Heart left ventricle (tissue), 16 donors: ENCODE results near the gene NOM1. TPM values are rescaled to one million over a fixed set of nuclear protein-coding genes. Genes with fewer than 3 reads are reported as not detected.

Experiments
- ATAC-seq, 4 donors: fragments of 200-7000 bp; cut with Tn5 transposase; one replicate each; pipeline ENCODE4 v1.9.1; 2020 to 2022; ENCODE audit warnings: moderate library complexity in 4 of 4, mild to moderate bottlenecking in 3 of 4, moderate number of reproducible peaks in 1 of 4
- DNase-seq, 5 donors: peaks; one replicate each; pipeline ENCODE4 v3.0.0-alpha.2; 2020
- H3K27ac ChIP-seq, 12 donors: fragments of 200-600 bp; sonication (generic) in 4 of 12; one replicate each; pipeline versions ENCODE4 v1.5.0 to v1.8.0; 2016 to 2022; ENCODE audit warnings: mild to moderate bottlenecking in 2 of 12
- H3K27me3 ChIP-seq, 9 donors: fragments of 200-600 bp; sonication (generic) in 2 of 9; one replicate each; pipeline versions ENCODE4 v1.5.1 to v1.8.0; 2016 to 2022; ENCODE audit warnings: mild to moderate bottlenecking in 3 of 9
- H3K36me3 ChIP-seq, 9 donors: fragments of 200-600 bp; sonication (generic) in 2 of 9; one replicate each; pipeline versions ENCODE4 v1.5.0 to v1.8.0; 2018 to 2022; ENCODE audit warnings: mild to moderate bottlenecking in 2 of 9
- H3K4me1 ChIP-seq, 12 donors: fragments of 200-600 bp; sonication (generic) in 4 of 12; one replicate each; pipeline versions ENCODE4 v1.5.0 to v1.8.0; 2016 to 2022; ENCODE audit warnings: mild to moderate bottlenecking in 3 of 12
- H3K4me3 ChIP-seq, 12 donors: fragments of 200-600 bp; sonication (generic) in 4 of 12; one replicate each; pipeline versions ENCODE4 v1.5.0 to v1.8.0; 2017 to 2022; ENCODE audit warnings: mild to moderate bottlenecking in 9 of 12, moderate library complexity in 4 of 12
- H3K9me3 ChIP-seq, 12 donors: fragments of 200-600 bp; sonication (generic) in 4 of 12; one replicate each; pipeline versions ENCODE4 v1.5.0 to v1.8.0; 2016 to 2022; ENCODE audit warnings: mild to moderate bottlenecking in 1 of 12
- POLR2A ChIP-seq, 2 donors: fragments of 450-650 bp; IDR thresholded peaks; one replicate each; pipeline ENCODE4 v1.6.1; 2017; ENCODE audit warnings: antibody characterized with exemption in 2 of 2, mild to moderate bottlenecking in 2 of 2, moderate library complexity in 2 of 2
- WGBS, 4 donors: extraction: QIAGEN DNeasy Blood & Tissue Kit in 2 of 4; methylation state at CpG; one replicate each; pipeline versions ENCODE4 v1.1.5 to v1.1.7; 2013 to 2018; 5-methylcytosine and 5-hydroxymethylcytosine counted together
- intact Hi-C, 10 donors: fragments of 100-400 bp; cut with DNase I; formaldehyde crosslinking; loops; one replicate each; pipeline versions ENCODE4 v1.11.1 to v1.14.2; 2022
- polyA plus RNA-seq, 2 donors: library from polyadenylated mRNA; stranded (reverse); fragments of 200-250 nt; gene quantifications; one replicate each; pipeline ENCODE4 v1.2.3, GENCODE V29; 2013
- total RNA-seq, 9 donors: library from RNA; depleted of rRNA in 2 of 9; stranded (reverse); fragments of >200 nt in 2 of 9; fragmentation: NEBNext Ultra II Directional in 3 of 9; extraction: Animal tissue kit (Norgen Biotek cat#: 25700) in 3 of 9; gene quantifications; one replicate each; pipeline versions ENCODE4 v1.1.0 to v1.2.4, GENCODE V29; 2016 to 2023
- TF ChIP-seq, protein P1 (sequence below), 12 donors: fragments of 200-600 bp; sonication (generic) in 4 of 12; IDR thresholded peaks; one replicate each; pipeline versions ENCODE4 v1.5.0 to v1.8.0; 2018 to 2022; ENCODE audit warnings: antibody characterized with exemption in 12 of 12, mild to moderate bottlenecking in 5 of 12
- donor health status: ischemic (EF 13 %, LVEDD 7.1; RV severe dilation, severe dysfunction).
- donor health status: healthy with polysubstance abuse.
- donor health status: DM: no; HTN: yes; CAD: no.
- donor health status: DM: no; HTN: no; CAD: no.
- donor health status: ischemic (EF 25% LVEDD 6.9; RV normal size, moderate dysfunction).
- donor health status: ischemic (EF 25% LVEDD 5.7; RV mildly dilated, moderate dysfunction).
- donor health status: healthy.
- donor health status: DM: yes; HTN: yes; CAD: no.
- donor health status: ischemic (EF 35%, LVEDD 5.7; RV mildly dilated, moderate dysfunction).
- donor health status: nonischemic (EF 11% LVEDD 7.7; RV severe dilation, severe dysfunction).
- donor health status: DM: yes; HTN: yes; CAD: no.
- donor health status: PGD.
- donor health status: ischemic (EF 29% LVEDD 5.4; RV normal size, mild dysfunction).
- donor health status: nonischemic (EF 23%, LVEDD 6.1; RV moderate dilation, normal function).

The NOM1 gene
- total and polyA plus RNA-seq, 11 donors: 6.0 to 12.2 (median 9.1) TPM

DNA sequence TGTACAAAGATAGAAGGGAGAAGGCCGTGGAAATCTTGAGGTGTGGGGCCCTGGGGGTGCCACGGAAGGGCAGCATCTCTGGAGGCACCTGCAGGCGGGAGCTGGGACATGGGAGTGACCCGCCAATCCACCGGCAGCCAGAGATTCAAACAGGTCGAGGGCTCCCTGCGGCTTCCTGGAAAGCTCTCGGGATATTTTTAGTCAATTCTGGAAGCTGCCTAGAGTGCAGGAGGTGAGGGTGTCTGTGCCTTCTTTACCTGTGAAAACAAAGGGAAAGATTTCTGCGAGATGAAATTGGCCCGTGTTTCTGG lies 44.4 kb downstream of the NOM1 start:
- WGBS, 4 donors: 49 to 58% (median 52%) methylated on average over 10 of the region's 10 CpGs
- no peak overlapping the region for H3K4me3 ChIP-seq
- no peak for ATAC-seq
- peaks cover 0 to 9% (median 0%) of the 10 kb centered on the region in 12 donors for H3K9me3 ChIP-seq
- peaks cover 0 to 6% (median 0%) of the 10 kb centered on the region in 12 donors for H3K4me1 ChIP-seq
- H3K27ac ChIP-seq: no peak overlapping the region
- no peak for TF ChIP-seq POLR2A (IDR thresholded peaks at IDR 0.05)
- TF ChIP-seq, protein P1, sequence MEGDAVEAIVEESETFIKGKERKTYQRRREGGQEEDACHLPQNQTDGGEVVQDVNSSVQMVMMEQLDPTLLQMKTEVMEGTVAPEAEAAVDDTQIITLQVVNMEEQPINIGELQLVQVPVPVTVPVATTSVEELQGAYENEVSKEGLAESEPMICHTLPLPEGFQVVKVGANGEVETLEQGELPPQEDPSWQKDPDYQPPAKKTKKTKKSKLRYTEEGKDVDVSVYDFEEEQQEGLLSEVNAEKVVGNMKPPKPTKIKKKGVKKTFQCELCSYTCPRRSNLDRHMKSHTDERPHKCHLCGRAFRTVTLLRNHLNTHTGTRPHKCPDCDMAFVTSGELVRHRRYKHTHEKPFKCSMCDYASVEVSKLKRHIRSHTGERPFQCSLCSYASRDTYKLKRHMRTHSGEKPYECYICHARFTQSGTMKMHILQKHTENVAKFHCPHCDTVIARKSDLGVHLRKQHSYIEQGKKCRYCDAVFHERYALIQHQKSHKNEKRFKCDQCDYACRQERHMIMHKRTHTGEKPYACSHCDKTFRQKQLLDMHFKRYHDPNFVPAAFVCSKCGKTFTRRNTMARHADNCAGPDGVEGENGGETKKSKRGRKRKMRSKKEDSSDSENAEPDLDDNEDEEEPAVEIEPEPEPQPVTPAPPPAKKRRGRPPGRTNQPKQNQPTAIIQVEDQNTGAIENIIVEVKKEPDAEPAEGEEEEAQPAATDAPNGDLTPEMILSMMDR (IDR thresholded peaks at IDR 0.05): no peak
- no peak for DNase-seq
- no peaks in the 10 kb centered on the region for H3K36me3 ChIP-seq
- peaks cover 5 to 89% (median 37%) of the 10 kb centered on the region in 9 donors for H3K27me3 ChIP-seq
- intact Hi-C loops: no loop called here

DNA sequence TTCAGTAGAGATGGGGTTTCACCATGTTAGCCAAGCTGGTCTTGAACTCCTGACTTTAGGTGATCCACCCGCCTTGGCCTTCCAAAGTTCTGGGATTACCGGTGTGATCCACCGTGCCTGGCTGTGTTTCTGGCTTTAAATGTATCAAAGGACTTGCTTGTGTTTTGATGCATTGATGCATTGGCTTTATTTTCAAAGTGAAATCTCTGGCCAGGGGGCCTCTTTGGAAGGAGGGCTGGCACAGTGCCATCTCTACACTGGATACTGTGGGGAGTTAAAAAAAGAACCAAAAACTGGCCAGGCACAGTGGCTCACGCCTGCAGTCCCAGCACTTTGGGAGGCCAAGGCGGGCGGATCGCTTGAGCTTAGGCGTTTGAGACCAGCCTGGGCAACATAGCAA lies 44.9 kb downstream of the NOM1 start:
- no peak overlapping the region for H3K4me3 ChIP-seq
- TF ChIP-seq POLR2A (IDR thresholded peaks at IDR 0.05): no peak
- TF ChIP-seq, protein P1 (IDR thresholded peaks at IDR 0.05): no peak
- H3K4me1 ChIP-seq: peaks cover 0 to 7% (median 0%) of the 10 kb centered on the region in 12 donors
- H3K27ac ChIP-seq: no peak overlapping the region
- no peak for ATAC-seq
- peaks cover 8 to 93% (median 42%) of the 10 kb centered on the region in 9 donors for H3K27me3 ChIP-seq
- H3K9me3 ChIP-seq: peaks cover 0 to 9% (median 0%) of the 10 kb centered on the region in 12 donors
- no peak for DNase-seq
- no peaks in the 10 kb centered on the region for H3K36me3 ChIP-seq
- WGBS, 4 donors: 83 to 87% (median 85%) methylated on average over 8 of the region's 8 CpGs
- intact Hi-C loops: no loop called here

DNA sequence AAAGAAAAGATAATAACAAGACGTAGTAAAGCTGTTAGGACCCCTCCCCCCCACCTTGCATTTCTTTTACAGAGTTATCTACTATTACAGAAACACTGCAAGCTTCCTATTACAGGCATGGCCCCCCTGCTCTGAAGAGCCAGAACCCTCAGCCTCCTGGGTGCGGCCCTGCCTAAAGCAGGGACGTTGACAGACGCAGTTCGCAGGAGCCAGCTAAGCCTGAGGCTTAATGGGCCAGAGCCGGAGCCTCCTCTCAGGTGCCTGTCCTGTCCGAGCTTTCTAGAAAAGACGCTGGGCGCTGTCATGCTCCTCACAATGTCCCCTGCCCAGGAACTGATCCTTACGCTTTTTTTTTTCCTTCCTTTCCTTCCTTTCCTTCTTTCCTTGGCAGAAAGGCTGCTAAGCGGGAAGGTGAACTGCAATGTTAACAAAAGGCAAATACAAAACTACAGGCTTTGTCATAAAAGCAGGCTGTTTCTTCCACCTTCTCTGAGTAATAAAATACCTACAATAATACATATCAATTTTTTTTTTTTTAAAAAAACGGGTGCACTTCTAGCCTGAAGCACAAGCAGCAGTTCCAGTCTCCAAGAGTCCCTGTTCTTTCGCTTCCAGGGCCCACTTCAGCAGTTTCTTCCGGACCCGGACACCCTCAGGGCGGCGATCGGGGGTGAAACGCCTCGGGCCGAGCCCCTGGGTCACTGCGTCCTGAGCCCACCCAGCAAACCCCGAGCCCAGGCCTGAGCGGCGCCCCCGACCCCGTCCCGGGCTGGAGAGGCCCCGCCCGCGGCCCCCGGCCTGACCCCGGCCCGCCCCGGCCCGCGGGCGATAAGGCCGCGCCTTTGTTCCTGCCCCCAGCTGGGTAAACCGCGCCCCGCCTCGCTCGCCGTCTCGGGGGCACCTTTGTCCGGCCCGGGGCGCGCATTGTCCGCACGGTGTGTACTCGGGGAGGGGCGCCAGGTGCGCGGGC lies 49.8 kb downstream of the NOM1 start:
- H3K4me1 ChIP-seq: peaks cover 0 to 38% (median 21%) of the 10 kb centered on the region in 12 donors
- H3K4me3 ChIP-seq: peak overlapping the region; percentile 16 to 55 (median 42)
- no peaks in the 10 kb centered on the region for H3K36me3 ChIP-seq
- 10 to 24% (median 16%) methylated on average over 34 to 57 of the region's 57 CpGs for WGBS, 4 donors
- TF ChIP-seq POLR2A (IDR thresholded peaks at IDR 0.05): no peak
- TF ChIP-seq, protein P1 (IDR thresholded peaks at IDR 0.05): no peak
- ATAC-seq: no peak
- H3K9me3 ChIP-seq: peaks cover 0 to 9% (median 0%) of the 10 kb centered on the region in 12 donors
- no peak overlapping the region for H3K27ac ChIP-seq
- H3K27me3 ChIP-seq: peaks cover 47 to 98% (median 73%) of the 10 kb centered on the region in 9 donors
- no peak for DNase-seq
- intact Hi-C loops: no loop called here

DNA sequence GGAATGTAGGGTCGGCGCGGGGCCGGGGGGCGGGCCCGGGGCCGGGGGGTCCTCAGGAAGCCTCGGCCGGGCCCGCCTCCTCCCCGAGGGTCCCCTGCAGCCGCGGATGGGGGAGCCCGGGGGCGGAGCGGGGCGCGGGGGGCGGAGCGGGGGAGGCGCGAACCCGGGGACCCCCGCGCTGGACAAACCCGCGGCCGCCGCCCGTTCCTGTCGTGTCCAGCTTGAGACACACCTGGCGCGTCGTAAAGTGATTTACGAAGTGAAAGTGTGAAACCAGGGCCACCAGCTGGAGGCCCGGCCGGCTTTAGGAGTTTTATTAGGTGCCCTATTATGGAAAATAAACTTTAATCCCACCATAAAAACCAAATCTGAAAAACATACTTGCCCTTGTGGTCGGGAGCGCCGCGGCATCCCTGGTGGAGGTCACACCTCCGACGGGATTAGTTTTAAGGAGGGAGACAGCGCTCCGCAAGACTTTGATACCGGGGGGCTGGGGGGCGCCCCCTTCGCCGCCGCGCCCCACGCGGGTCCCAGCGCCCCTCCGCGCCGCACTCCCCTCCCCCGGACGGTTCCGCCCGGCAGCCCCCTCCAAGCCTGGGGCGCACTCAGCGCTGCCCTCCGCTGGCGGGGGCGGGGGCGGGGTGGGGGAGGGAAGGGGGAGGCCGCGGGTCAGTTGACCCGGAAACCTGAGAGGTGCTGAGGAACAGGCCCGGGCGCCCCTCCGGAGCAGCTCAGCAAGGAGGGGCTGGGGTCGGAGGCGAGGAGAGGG lies 50.6 kb downstream of the NOM1 start:
- TF ChIP-seq POLR2A (IDR thresholded peaks at IDR 0.05): no peak
- TF ChIP-seq, protein P1 (IDR thresholded peaks at IDR 0.05): no peak
- DNase-seq: no peak
- Histone ChIP-seq H3K4me1 (peaks cover 0 to 47% (median 23%) of the 10 kb centered on the region in 12 donors), H3K9me3 (peaks cover 0 to 9% (median 0%) of the 10 kb centered on the region in 12 donors), H3K4me3 (peak overlapping the region; percentile 16 to 55 (median 42)), H3K27ac (no peak overlapping the region), H3K36me3 (no peaks in the 10 kb centered on the region), H3K27me3 (peaks cover 53 to 98% (median 78%) of the 10 kb centered on the region in 9 donors)
- intact Hi-C loops: no loop called here
- ATAC-seq: no peak
- WGBS, 4 donors: 1% methylated on average over 31 to 75 of the region's 75 CpGs
